ENCODE data around the gene ZIC5. TPM values are rescaled to one million over a fixed set of nuclear protein-coding genes. Genes with fewer than 3 reads are reported as not detected.

The ZIC5 gene
- total and polyA plus RNA-seq, 2 of the 13 experiments (the other 11 are each of a cell fraction or from before 2014, with no cell fraction given): 0.02 to 0.07 TPM

GRCh38 chr13:99922631-99923404 is 48.7 kb downstream of the ZIC5 start:
- no peak overlapping the region for H2AFZ ChIP-seq (ENCODE audit: low read length)
- FAIRE-seq (no peak), DNase-seq (ENCODE audit: low spot score) (no peak), ATAC-seq (peak; percentile 80)
- BruUV-seq (replicated peaks): no TSS peak
- no peaks in the 10 kb centered on the region for H3K79me2 ChIP-seq (ENCODE audit: insufficient read depth, low read length)
- WGBS (ENCODE audit: low lambda C conversion rate): 20% methylated on average over 17 of the region's 20 CpGs
- H4K20me1 ChIP-seq (ENCODE audit: insufficient read depth, low read length): no peaks in the 10 kb centered on the region
- CTCF ChIA-PET (ENCODE audit: low intra/inter-chr PET ratio, low total read pairs): no interaction called here
- peaks cover 15% of the 10 kb centered on the region; the same call in 1 of the 2 replicates for H3K4me1 ChIP-seq (ENCODE audit: insufficient read depth, low read length)
- in situ Hi-C loops (cut with HindIII; ENCODE audit: extremely low pct_ligation_motif_present, low pct_unique_long_range_greater_than_20kb): no loop called here
- H3K9ac ChIP-seq (ENCODE audit: insufficient read depth, low read depth, low read length): no peak overlapping the region
- H3K27ac ChIP-seq (ENCODE audit: extremely low read length, insufficient read depth, low read length): no peak overlapping the region
- H3K4me2 ChIP-seq (ENCODE audit: low read depth, low read length): peak overlapping the region; percentile 38; the same call in 1 of the 2 replicates
- intact Hi-C loops (cut with micrococcal nuclease; ENCODE audit: unreplicated experiment): no loop called here
- POLR2A ChIA-PET: no interaction called here
- H3K36me3 ChIP-seq (replicated peaks in 1 of 2; ENCODE audit: control insufficient read depth in 1 of 2, insufficient read depth in 2 of 2, low read length in 2 of 2): no peaks in the 10 kb centered on the region
- peak overlapping the region in 1 of 3 experiments; percentile 9; a peak in 1 of 6 replicates for H3K4me3 ChIP-seq (replicated peaks in 1 of 3; ENCODE audit: insufficient read depth in 1 of 3, low read depth in 2 of 3, low read length in 3 of 3)
- H3K9me3 ChIP-seq (ENCODE audit: low read length): no peaks in the 10 kb centered on the region
- H3K27me3 ChIP-seq (ENCODE audit: control insufficient read depth in 1 of 2, insufficient read depth in 2 of 2, low read length in 2 of 2): peaks cover 0 to 3% of the 10 kb centered on the region in 2 experiments; a peak in 3 of 5 replicates
- TF ChIP-seq ZNF816 (CRISPR knock-in tag; IDR thresholded peaks at IDR 0.05; ENCODE audit: borderline replicate concordance) (no peak), TCF7 (IDR thresholded peaks at IDR 0.05; ENCODE audit: low read depth) (no peak), ZNF33A (CRISPR knock-in tag; IDR thresholded peaks at IDR 0.05; ENCODE audit: borderline replicate concordance) (no peak), MIER3 (CRISPR knock-in tag; IDR thresholded peaks at IDR 0.05; ENCODE audit: borderline replicate concordance) (no peak), POLR2AphosphoS2 (IDR thresholded peaks at IDR 0.05; ENCODE audit: low read depth, low read length) (no peak), ATF3 (CRISPR knock-in tag; IDR thresholded peaks at IDR 0.05) (no peak), REST (IDR thresholded peaks at IDR 0.05; ENCODE audit: borderline replicate concordance in 1 of 2, low read depth in 1 of 2, low read length in 2 of 2) (no peak), MXD4 (CRISPR knock-in tag; IDR thresholded peaks at IDR 0.05) (no peak), PHF5A (CRISPR knock-in tag; IDR thresholded peaks at IDR 0.05; ENCODE audit: low read depth, unreplicated experiment) (no peak), TBP (CRISPR knock-in tag; IDR thresholded peaks at IDR 0.05) (no peak), ELF4 (CRISPR knock-in tag; IDR thresholded peaks at IDR 0.05; ENCODE audit: borderline replicate concordance) (no peak), ATF6 (CRISPR knock-in tag; conservative IDR thresholded peaks at IDR 0.05) (no peak), ZXDC (CRISPR knock-in tag; IDR thresholded peaks at IDR 0.05) (no peak)
